Pancreas (tissue), 10 donors: ENCODE results near the gene ANKDD1A. TPM values are rescaled to one million over a fixed set of nuclear protein-coding genes. Genes with fewer than 3 reads are reported as not detected.
A peak's percentile ranks its signal among the peaks of the same experiment; 100 is the strongest.

Experiments
- ATAC-seq, 4 donors: fragments of 200-7000 bp; cut with Tn5 transposase; one replicate each; pipeline versions ENCODE4 v1.8.0 to v1.9.1; 2020; ENCODE audit warnings: mild to moderate bottlenecking in 4 of 4, moderate library complexity in 4 of 4
- DNase-seq, 6 donors: peaks; one replicate each; pipeline ENCODE4 v3.0.0-alpha.2; 2020
- FAIRE-seq: peaks from 2 replicates; lab custom pipeline; 2012; peaks lifted over from hg19 to GRCh38; lab: Jason Lieb, UNC
- H3K27ac ChIP-seq, 4 donors: fragments of 200-600 bp; sonication (generic); 1 replicate in 3 of 4; 2 replicates in 1 of 4; pipeline versions ENCODE4 v1.5.0 to v1.8.0; 2020
- H3K27me3 ChIP-seq, 4 donors: fragments of 200-600 bp; one replicate each; pipeline ENCODE4 v1.8.0; 2021
- H3K36me3 ChIP-seq, 3 donors: fragments of 200-600 bp; sonication (generic) in 1 of 3; one replicate each; pipeline versions ENCODE4 v1.5.0 to v1.8.0; 2020 to 2021
- H3K4me1 ChIP-seq, 3 donors: fragments of 200-600 bp; one replicate each; pipeline ENCODE4 v1.8.0; 2021
- H3K4me3 ChIP-seq, 4 donors: fragments of 200-600 bp; sonication (generic) in 2 of 4; one replicate each; pipeline versions ENCODE4 v1.5.0 to v1.8.0; 2020 to 2021
- H3K9me3 ChIP-seq, 4 donors: fragments of 200-600 bp; one replicate each; pipeline ENCODE4 v1.8.0; 2021
- WGBS, 2 donors: extraction: QIAGEN DNeasy Blood & Tissue Kit; methylation state at CpG; one replicate each; pipeline ENCODE4 v1.1.7; 2013; 5-methylcytosine and 5-hydroxymethylcytosine counted together
- intact Hi-C, 3 donors: fragments of 100-400 bp; cut with DNase I; formaldehyde crosslinking; loops; one replicate each; pipeline versions ENCODE4 v1.11.1 to v1.14.2; 2022
- polyA plus RNA-seq, 2 donors: library from polyadenylated mRNA; stranded (reverse); fragments of 200-250 nt; gene quantifications; one replicate each; pipeline ENCODE4 v1.2.3, GENCODE V29; 2013
- total RNA-seq, 6 donors: library from RNA; stranded (reverse); fragmentation: NEBNext Ultra II Directional in 4 of 6; extraction: Animal tissue kit (Norgen Biotek cat#: 25700) in 4 of 6; gene quantifications; one replicate each; pipeline versions ENCODE4 v1.2.1 to v1.2.4, GENCODE V29; 2021 to 2023
- TF ChIP-seq, protein P1 (sequence below), 4 donors: fragments of 200-600 bp; sonication (generic) in 3 of 4; IDR thresholded peaks; one replicate each; pipeline versions ENCODE4 v1.5.0 to v1.8.0; 2021; ENCODE audit warnings: antibody characterized with exemption in 4 of 4
- donor health status: healthy with polysubstance abuse.
- donor health status: DM: no; HTN: no; CAD: no; lungs with moderate emphysema.
- donor health status: DM: no; HTN: no; CAD: no.
- donor health status: control.
- donor health status: control.
- donor health status: Bipolar disorder and iron deficiency.
- donor health status: DM: yes; HTN: yes; CAD: no.
- donor health status: DM: no; HTN: no; CAD: no.
- donor health status: DM: no; HTN: no; CAD: no.
- donor health status: DM: yes; HTN: yes; CAD: no.

The ANKDD1A gene
- total and polyA plus RNA-seq, 8 donors = 2.0 to 4.9 (median 3.8) TPM

DNA sequence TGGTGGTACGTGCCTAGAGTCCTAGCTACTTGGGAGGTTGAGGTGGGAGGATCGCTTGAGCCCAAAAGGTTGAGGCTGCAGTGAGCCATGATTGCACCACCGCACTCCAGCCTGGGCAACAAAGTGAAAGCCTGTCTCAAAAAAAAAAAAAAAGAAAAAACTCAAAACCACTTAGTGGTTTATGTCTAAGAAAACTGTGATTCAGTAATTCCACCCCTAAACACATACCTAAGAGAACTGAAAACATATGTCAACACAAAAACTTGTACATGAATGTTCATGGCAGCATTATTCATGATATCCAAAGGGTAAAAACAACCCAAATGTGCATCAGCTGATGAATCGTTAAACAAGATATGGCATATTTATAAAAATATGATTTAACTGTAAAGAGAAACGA, 63.7 kb downstream of the ANKDD1A start:
- ATAC-seq (no peak), DNase-seq (no peak), FAIRE-seq (no peak)
- H3K9me3 ChIP-seq = no peaks in the 10 kb centered on the region
- H3K36me3 ChIP-seq = peaks cover 0 to 42% (median 25%) of the 10 kb centered on the region in 3 donors
- no peaks in the 10 kb centered on the region for H3K4me1 ChIP-seq
- no peak overlapping the region for H3K27ac ChIP-seq
- H3K27me3 ChIP-seq = no peaks in the 10 kb centered on the region
- TF ChIP-seq, protein P1, sequence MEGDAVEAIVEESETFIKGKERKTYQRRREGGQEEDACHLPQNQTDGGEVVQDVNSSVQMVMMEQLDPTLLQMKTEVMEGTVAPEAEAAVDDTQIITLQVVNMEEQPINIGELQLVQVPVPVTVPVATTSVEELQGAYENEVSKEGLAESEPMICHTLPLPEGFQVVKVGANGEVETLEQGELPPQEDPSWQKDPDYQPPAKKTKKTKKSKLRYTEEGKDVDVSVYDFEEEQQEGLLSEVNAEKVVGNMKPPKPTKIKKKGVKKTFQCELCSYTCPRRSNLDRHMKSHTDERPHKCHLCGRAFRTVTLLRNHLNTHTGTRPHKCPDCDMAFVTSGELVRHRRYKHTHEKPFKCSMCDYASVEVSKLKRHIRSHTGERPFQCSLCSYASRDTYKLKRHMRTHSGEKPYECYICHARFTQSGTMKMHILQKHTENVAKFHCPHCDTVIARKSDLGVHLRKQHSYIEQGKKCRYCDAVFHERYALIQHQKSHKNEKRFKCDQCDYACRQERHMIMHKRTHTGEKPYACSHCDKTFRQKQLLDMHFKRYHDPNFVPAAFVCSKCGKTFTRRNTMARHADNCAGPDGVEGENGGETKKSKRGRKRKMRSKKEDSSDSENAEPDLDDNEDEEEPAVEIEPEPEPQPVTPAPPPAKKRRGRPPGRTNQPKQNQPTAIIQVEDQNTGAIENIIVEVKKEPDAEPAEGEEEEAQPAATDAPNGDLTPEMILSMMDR (IDR thresholded peaks at IDR 0.05) = no peak
- no peak overlapping the region for H3K4me3 ChIP-seq
- WGBS, 2 donors = 86 to 94% methylated on average over 5 of the region's 5 CpGs
- intact Hi-C loops = no loop called here

DNA sequence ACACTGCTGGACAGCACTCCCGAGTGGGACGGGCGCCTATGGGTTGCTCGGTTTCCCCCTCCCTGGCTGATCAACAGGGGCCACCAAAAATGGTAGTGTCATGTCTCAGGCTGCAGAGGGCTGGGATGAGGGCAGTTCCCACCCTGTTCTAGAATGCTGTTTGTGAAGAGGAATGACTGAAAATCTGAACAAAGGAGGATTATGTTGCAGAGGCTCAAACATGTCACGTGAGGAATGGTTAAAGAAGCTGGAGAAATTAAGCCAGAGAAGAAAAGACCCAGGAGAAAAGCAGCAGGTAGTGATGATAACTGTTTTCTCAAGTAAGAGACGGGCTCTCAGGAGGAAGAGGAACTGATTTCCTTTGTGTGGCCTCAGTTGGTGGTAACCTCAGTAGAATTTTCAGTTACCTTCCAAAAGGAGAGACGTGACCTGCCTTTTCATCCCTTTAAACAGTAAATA, 67.6 kb downstream of the ANKDD1A start:
- TF ChIP-seq, protein P1 (IDR thresholded peaks at IDR 0.05) = no peak
- intact Hi-C loops = no loop called here
- no peaks in the 10 kb centered on the region for H3K9me3 ChIP-seq
- no peak overlapping the region for H3K27ac ChIP-seq
- H3K36me3 ChIP-seq = peaks cover 0 to 27% (median 8%) of the 10 kb centered on the region in 3 donors
- ATAC-seq = no peak
- no peaks in the 10 kb centered on the region for H3K27me3 ChIP-seq
- no peak for FAIRE-seq
- H3K4me1 ChIP-seq = no peaks in the 10 kb centered on the region
- WGBS, 2 donors = 87 to 89% methylated on average over 7 of the region's 7 CpGs
- no peak overlapping the region for H3K4me3 ChIP-seq
- DNase-seq = no peak

DNA sequence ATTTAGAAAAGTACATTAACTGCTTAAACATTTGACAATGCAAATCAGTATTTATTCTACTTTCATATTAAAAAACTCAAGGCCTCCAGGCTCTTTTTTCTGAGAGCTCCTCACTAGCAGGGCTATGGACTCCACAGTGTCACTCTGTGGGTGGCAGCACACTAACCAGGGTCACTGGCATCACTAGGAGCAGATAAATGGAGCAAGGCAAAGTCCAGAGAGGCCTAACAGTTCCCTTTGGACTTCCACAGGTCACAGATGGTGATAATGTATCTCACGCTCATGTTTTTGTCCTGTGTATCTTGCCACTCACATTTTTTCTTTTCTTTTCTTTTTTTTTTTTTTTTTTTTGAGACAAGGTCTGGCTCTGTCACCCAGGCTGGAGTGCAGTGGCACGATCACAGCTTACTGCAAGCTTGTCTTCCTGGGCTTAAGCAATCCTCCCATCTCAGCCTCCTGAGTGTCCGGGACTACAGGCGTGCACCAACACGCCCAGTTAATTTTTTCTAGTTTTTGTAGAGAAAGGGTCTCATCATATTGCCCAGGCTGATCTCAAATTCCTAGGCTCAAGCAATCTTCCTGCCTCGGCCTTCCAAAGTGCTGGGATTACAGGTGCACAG, 70.2 kb downstream of the ANKDD1A start:
- Histone ChIP-seq H3K4me3 (no peak overlapping the region), H3K9me3 (no peaks in the 10 kb centered on the region), H3K27me3 (no peaks in the 10 kb centered on the region), H3K36me3 (peaks cover 0 to 19% (median 0%) of the 10 kb centered on the region in 3 donors), H3K4me1 (peaks cover 0 to 6% (median 0%) of the 10 kb centered on the region in 3 donors), H3K27ac (no peak overlapping the region)
- no peak for DNase-seq
- 88 to 89% methylated on average over 6 of the region's 6 CpGs for WGBS, 2 donors
- intact Hi-C loops = no loop called here
- FAIRE-seq = no peak
- TF ChIP-seq, protein P1 (IDR thresholded peaks at IDR 0.05) = no peak
- ATAC-seq = no peak

DNA sequence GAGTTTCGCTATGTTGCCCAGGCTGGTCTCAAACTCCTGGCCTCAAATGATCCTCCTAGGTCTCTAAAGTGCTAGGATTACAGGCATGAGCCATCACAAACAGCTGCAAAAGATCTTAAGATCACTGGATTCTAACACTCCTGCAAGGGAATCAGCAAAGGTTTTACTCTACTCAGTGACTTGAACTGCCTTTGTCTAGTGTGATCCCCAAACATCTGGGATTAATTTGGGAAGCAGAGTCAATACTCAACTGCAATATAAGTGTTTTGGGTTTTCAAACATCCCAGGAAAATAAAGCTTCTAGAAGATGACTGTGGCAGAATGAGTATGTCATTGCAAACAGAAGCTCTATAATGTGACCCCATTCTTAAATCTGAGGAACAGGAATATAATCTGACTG, 70.8 kb downstream of the ANKDD1A start:
- H3K4me1 ChIP-seq = peaks cover 0 to 8% (median 0%) of the 10 kb centered on the region in 3 donors
- no peak for FAIRE-seq
- TF ChIP-seq, protein P1 (IDR thresholded peaks at IDR 0.05) = no peak
- 93 to 95% methylated on average over 1 of the region's 1 CpG for WGBS, 2 donors
- no peaks in the 10 kb centered on the region for H3K9me3 ChIP-seq
- H3K36me3 ChIP-seq = peaks cover 0 to 15% (median 0%) of the 10 kb centered on the region in 3 donors
- intact Hi-C loops = no loop called here
- no peaks in the 10 kb centered on the region for H3K27me3 ChIP-seq
- no peak for ATAC-seq
- no peak for DNase-seq
- no peak overlapping the region for H3K4me3 ChIP-seq
- no peak overlapping the region for H3K27ac ChIP-seq

DNA sequence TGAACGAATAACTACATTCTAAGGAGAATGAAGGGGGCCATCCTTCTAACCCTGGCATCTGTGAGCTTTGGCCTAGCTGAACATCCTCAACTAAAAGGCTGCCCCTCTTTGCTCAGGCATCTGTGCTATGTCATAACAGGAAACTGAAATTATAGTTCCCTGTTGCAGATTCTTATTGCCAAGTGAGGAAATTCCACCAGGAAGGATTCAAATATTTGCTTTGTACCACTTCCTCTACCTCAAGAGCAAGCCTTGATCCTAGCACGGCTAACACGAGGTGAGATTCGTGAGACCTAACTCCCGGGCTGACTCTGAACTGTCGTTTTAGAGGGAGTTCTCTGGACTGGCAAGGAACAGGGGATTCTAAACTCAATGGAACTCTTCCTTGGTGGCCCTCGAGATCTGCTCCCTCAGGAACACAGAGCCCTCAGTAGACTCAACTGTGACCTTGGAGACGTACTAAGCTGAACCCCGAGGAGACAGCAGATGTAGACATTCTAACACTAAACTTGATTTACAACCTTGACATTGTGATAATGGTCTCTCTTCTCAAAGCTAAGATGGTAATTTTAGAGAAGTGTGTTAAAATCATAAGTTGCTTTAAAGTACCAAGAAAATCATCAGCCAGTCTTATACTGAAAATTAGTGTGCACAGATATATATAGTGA, 73.8 kb downstream of the ANKDD1A start:
- WGBS, 2 donors = 51 to 58% methylated on average over 9 of the region's 9 CpGs
- intact Hi-C loops = no loop called here
- Histone ChIP-seq H3K27ac (peak overlapping the region in 2 of 4 donors; percentile 42 to 64), H3K4me3 (no peak overlapping the region), H3K4me1 (peaks cover 0 to 12% (median 0%) of the 10 kb centered on the region in 3 donors), H3K9me3 (no peaks in the 10 kb centered on the region), H3K36me3 (no peaks in the 10 kb centered on the region), H3K27me3 (no peaks in the 10 kb centered on the region)
- DNase-seq (no peak), FAIRE-seq (no peak), ATAC-seq (peak in 1 of 4 donors; percentile 1)
- TF ChIP-seq, protein P1 (IDR thresholded peaks at IDR 0.05) = no peak
